SK-N-SH (cell line): ENCODE results near the gene TOMM70.

Source experiments
- CHD2 ChIP-seq: fragments of 150-350 bp; IDR thresholded peaks from 2 replicates; pipeline ENCODE4 v1.6.1; 2018; ENCODE audit warnings: low read length; ENCODE audit not compliant: partially characterized antibody
- CTCF ChIP-seq: fragments of 200-600 bp; sonication (generic); IDR thresholded peaks from 2 replicates; pipeline ENCODE4 v1.6.1; 2017; ENCODE audit warnings: antibody characterized with exemption, mild to moderate bottlenecking, moderate library complexity
- ELF1 ChIP-seq: IDR thresholded peaks from 2 replicates; pipeline ENCODE4 v1.4.0; 2012
- EP300 ChIP-seq, 2 experiments: IDR thresholded peaks; 2 replicates each; pipeline versions ENCODE4 v1.4.0 to v1.6.1; 2012; ENCODE audit warnings: borderline replicate concordance in 1 of 2, low read depth in 1 of 2, low read length in 1 of 2
- EZH2phosphoT487 ChIP-seq: fragments of 200-600 bp; sonication (generic); IDR thresholded peaks from 2 replicates; pipeline ENCODE4 v1.6.1; 2017; ENCODE audit warnings: low read depth, mixed run types, mild to moderate bottlenecking, antibody characterized with exemption, moderate library complexity, borderline replicate concordance
- FOSL2 ChIP-seq: IDR thresholded peaks from 2 replicates; pipeline ENCODE4 v1.4.0; 2012; ENCODE audit warnings: low read depth, mild to moderate bottlenecking, moderate library complexity, borderline replicate concordance
- NFIC ChIP-seq: IDR thresholded peaks from 2 replicates; pipeline ENCODE4 v1.4.0; 2012; ENCODE audit warnings: borderline replicate concordance
- RAD21 ChIP-seq: IDR thresholded peaks from 2 replicates; pipeline ENCODE4 v1.6.1; 2012; ENCODE audit warnings: mild to moderate bottlenecking, low read length
- RFX5 ChIP-seq: IDR thresholded peaks from 2 replicates; pipeline ENCODE4 v1.6.1; 2012; ENCODE audit warnings: mild to moderate bottlenecking, improper control_type of control experiment, low read length
- YY1 ChIP-seq: IDR thresholded peaks from 2 replicates; pipeline ENCODE4 v1.4.0; 2012; ENCODE audit warnings: low read depth, mild to moderate bottlenecking

GRCh38 chr3:100361897-100362296 lies 39.0 kb downstream of the TOMM70 start:
- TF ChIP-seq CTCF (no peak), RFX5 (no peak), EP300 (IDR thresholded peaks at IDR 0.05; ENCODE audit: borderline replicate concordance in 1 of 2, low read depth in 1 of 2, low read length in 1 of 2) (no peak), FOSL2 (no peak), CHD2 (no peak), YY1 (no peak), ELF1 (no peak), EZH2phosphoT487 (no peak), NFIC (no peak), RAD21 (no peak)
